A673 (cell line): ENCODE measurements around the gene SOCS3. TPM values are rescaled to one million over a fixed set of nuclear protein-coding genes. Genes with fewer than 3 reads are reported as not detected.

Experiments used
- BruUV-seq: library from RNA; stranded (reverse); fragments of 400-500 nt; replicated peaks from 2 replicates; lab custom pipeline; 2021; lab: Mats Ljungman, UMichigan
- CTCF ChIA-PET: fragments of 300-600 bp; sonication (Branson Sonifier 250); formaldehyde crosslinking; loops from one replicate; lab custom pipeline; 2022; ENCODE audit warnings: antibody characterized with exemption; lab: Charles Lee
- POLR2A ChIA-PET: fragments of 300-600 bp; sonication (Branson Sonifier 250); formaldehyde crosslinking; loops from one replicate; lab custom pipeline; 2022; ENCODE audit warnings: antibody characterized with exemption; ENCODE audit not compliant: low non-redundant PET; lab: Charles Lee
- DNase-seq: peaks from one replicate; pipeline ENCODE4 v3.0.0-alpha.2; 2015; ENCODE audit warnings: low spot score
- H3K27ac ChIP-seq: fragments of 200-600 bp; sonication (generic); 2 replicates; pipeline ENCODE4 v1.5.1; 2016; ENCODE audit warnings: mixed run types, low read depth, mild to moderate bottlenecking, mixed read lengths, antibody characterized with exemption, low read length; ENCODE audit not compliant: poor library complexity, severe bottlenecking
- H3K27me3 ChIP-seq: fragments of 200-600 bp; sonication (generic); replicated peaks from 2 replicates; pipeline ENCODE4 v1.6.1; 2017; ENCODE audit warnings: mixed run types, low read depth, mild to moderate bottlenecking, mixed read lengths, antibody characterized with exemption, low read length; ENCODE audit not compliant: insufficient read depth, poor library complexity
- H3K36me3 ChIP-seq: fragments of 200-600 bp; sonication (generic); 2 replicates; pipeline ENCODE4 v1.6.1; 2016; ENCODE audit warnings: mixed run types, mild to moderate bottlenecking, mixed read lengths, antibody characterized with exemption, low read length; ENCODE audit not compliant: insufficient read depth, poor library complexity, severe bottlenecking
- H3K4me1 ChIP-seq: fragments of 200-600 bp; sonication (generic); 2 replicates; pipeline ENCODE4 v1.6.1; 2017; ENCODE audit warnings: mixed run types, mild to moderate bottlenecking, mixed read lengths, antibody characterized with exemption, low read length; ENCODE audit not compliant: insufficient read depth, poor library complexity, severe bottlenecking
- H3K4me3 ChIP-seq: fragments of 200-600 bp; sonication (generic); 2 replicates; pipeline ENCODE4 v1.5.1; 2016; ENCODE audit warnings: low read depth, mixed run types, mild to moderate bottlenecking, mixed read lengths, low read length; ENCODE audit not compliant: poor library complexity, severe bottlenecking
- H3K9me3 ChIP-seq: fragments of 200-600 bp; sonication (generic); 2 replicates; pipeline ENCODE4 v1.6.1; 2016; ENCODE audit warnings: mixed run types, low read depth, mild to moderate bottlenecking, mixed read lengths, antibody characterized with exemption, low read length; ENCODE audit not compliant: poor library complexity, severe bottlenecking
- EZH2 ChIP-seq: fragments of 200-600 bp; sonication (generic); IDR thresholded peaks from 2 replicates; pipeline ENCODE4 v1.6.1; 2017; ENCODE audit warnings: borderline replicate concordance, low read depth, mild to moderate bottlenecking, mixed read lengths, antibody characterized with exemption, low read length; ENCODE audit not compliant: poor library complexity, severe bottlenecking
- intact Hi-C: fragments of 100-400 bp; cut with micrococcal nuclease; formaldehyde crosslinking; loops from one replicate; pipeline ENCODE4 v1.10.0; 2022; ENCODE audit not compliant: unreplicated experiment
- total RNA-seq: library from RNA; stranded (reverse); gene quantifications from 2 replicates; pipeline ENCODE4 v1.2.3, GENCODE V29; 2021
- TF ChIP-seq, protein P1 (sequence below): fragments of 300-800, 200-600 bp; sonication (generic); conservative IDR thresholded peaks from 2 replicates; pipeline ENCODE4 v1.5.1; 2017; ENCODE audit warnings: low read depth, mild to moderate bottlenecking, antibody characterized with exemption, low read length, moderate library complexity, mixed read lengths

Gene SOCS3
- total RNA-seq, 1 experiment from 2014 or later, result 9.5 TPM

DNA sequence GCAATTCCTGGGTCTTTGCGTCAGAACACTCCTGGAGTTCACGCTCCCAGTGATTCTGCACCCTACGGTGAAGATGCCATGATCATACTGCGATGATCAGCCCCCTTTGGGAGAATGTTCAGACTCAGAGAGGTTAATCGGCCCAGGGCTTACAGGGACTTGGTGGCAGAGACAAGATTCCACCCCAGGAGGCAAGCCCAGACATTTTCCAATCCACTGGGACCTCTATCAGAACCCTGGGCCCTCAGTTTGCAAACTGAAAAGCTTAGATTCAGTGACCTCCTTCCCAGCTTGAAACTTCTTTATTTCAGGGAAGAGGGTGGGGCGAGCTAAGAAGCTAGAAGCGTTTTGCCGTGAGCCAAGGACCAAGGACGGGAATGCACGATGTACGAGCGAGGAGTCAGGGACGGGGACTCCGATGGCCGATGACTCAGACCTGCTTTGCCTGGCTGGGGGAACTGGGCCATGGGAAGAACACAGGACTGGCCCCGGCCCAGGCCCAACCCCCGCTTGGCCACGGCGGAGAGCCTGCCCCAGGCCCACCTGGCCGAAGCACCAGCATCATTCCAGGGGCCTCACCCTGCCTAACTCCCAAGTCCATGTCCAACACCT is 34.7 kb downstream of the SOCS3 start:
- TF ChIP-seq EZH2, result no peak
- TF ChIP-seq, protein P1, sequence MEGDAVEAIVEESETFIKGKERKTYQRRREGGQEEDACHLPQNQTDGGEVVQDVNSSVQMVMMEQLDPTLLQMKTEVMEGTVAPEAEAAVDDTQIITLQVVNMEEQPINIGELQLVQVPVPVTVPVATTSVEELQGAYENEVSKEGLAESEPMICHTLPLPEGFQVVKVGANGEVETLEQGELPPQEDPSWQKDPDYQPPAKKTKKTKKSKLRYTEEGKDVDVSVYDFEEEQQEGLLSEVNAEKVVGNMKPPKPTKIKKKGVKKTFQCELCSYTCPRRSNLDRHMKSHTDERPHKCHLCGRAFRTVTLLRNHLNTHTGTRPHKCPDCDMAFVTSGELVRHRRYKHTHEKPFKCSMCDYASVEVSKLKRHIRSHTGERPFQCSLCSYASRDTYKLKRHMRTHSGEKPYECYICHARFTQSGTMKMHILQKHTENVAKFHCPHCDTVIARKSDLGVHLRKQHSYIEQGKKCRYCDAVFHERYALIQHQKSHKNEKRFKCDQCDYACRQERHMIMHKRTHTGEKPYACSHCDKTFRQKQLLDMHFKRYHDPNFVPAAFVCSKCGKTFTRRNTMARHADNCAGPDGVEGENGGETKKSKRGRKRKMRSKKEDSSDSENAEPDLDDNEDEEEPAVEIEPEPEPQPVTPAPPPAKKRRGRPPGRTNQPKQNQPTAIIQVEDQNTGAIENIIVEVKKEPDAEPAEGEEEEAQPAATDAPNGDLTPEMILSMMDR, result no peak
- no TSS peak for BruUV-seq
- no peak overlapping the region for H3K27ac ChIP-seq
- ChIA-PET CTCF (no interaction called here), POLR2A (no interaction called here)
- H3K4me3 ChIP-seq, result no peak overlapping the region
- H3K36me3 ChIP-seq, result no peaks in the 10 kb centered on the region
- DNase-seq, result no peak
- no peaks in the 10 kb centered on the region for H3K27me3 ChIP-seq
- peaks cover 9% of the 10 kb centered on the region for H3K4me1 ChIP-seq
- no peaks in the 10 kb centered on the region for H3K9me3 ChIP-seq
- intact Hi-C loops, result no loop called here

DNA sequence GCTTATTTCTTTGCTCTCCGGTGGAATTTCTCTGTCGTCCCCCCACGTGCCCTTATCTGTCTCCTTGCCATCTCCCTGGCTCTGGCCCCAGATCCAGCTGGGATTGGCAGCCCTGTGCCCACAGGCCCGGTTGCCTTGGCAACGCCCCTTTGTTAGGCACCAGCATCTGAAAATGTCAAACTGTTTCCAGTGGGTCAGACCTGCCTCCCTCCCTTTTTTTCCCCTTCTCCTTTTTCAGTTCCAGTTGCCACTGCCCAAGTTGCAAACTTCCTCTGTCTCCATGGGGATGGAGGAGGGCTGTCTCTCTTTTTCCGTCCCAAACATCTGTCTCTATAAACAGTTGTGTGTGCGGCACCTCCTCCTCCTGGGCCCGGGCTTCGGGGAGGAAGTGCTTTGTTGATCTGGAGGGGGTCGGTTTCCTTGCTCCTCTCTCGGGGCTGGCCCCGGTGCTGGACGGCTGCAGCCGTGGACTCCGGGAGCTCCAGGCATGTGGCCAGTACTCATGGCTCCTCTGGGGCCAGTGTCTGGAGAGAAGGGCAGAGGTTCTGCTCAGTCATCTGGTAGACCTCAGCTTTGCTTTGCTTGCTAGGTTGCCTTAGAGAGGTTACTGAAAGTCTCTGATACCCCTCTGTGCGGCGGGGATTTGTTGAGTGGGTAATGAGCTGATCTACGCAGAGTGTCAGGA is 35.3 kb downstream of the SOCS3 start:
- BruUV-seq, result no TSS peak
- POLR2A ChIA-PET, result no interaction called here
- no peak for TF ChIP-seq EZH2
- TF ChIP-seq, protein P1, result no peak
- Histone ChIP-seq H3K9me3 (no peaks in the 10 kb centered on the region), H3K36me3 (no peaks in the 10 kb centered on the region), H3K27ac (no peak overlapping the region), H3K27me3 (no peaks in the 10 kb centered on the region), H3K4me3 (no peak overlapping the region), H3K4me1 (peaks cover 9% of the 10 kb centered on the region)
- intact Hi-C loops, result no loop called here
- peak; percentile 50 for DNase-seq
- CTCF ChIA-PET, result no interaction called here

DNA sequence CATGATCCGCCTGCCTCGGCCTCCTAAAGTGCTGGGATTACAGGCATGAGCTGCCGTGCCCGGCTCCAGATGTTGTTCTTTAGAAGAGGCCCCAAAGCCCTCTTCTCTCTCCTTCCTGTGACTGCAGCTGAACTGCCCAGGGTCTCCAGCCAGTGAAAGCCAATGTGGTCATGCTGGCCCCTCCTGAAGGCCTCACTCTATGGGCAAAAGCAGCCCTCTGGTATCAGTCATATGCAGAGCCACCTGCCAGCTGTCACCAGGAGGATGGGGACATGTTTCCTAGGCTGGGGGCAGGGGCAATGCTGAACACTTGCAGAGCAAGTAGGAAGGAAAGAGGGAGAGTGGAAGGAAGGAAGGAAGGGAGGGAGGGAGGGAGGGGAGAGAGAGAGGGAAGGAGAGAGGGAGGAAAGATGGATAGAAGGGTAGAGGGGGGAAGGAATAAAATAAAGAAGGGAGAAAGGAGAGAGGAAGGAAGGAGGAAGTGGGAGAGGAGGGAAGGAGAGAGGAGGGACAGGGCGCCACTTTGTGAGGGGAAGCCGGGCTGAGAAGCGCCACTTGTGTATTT is 36.0 kb downstream of the SOCS3 start:
- TF ChIP-seq EZH2, result no peak
- TF ChIP-seq, protein P1, result no peak
- H3K36me3 ChIP-seq, result no peaks in the 10 kb centered on the region
- no TSS peak for BruUV-seq
- intact Hi-C loops, result no loop called here
- DNase-seq, result no peak
- ChIA-PET CTCF (no interaction called here), POLR2A (no interaction called here)
- peaks cover 9% of the 10 kb centered on the region for H3K4me1 ChIP-seq
- H3K27ac ChIP-seq, result no peak overlapping the region
- H3K9me3 ChIP-seq, result no peaks in the 10 kb centered on the region
- no peaks in the 10 kb centered on the region for H3K27me3 ChIP-seq
- no peak overlapping the region for H3K4me3 ChIP-seq
